ENCODE data around the gene GMDS.

- TF ChIP-seq POLR2AphosphoS5 (IDR thresholded peaks at IDR 0.05; ENCODE audit: low read depth, low read length) (no peak), ATF3 (IDR thresholded peaks at IDR 0.05; ENCODE audit: insufficient read depth, low read depth, low read length) (no peak), NRF1 (IDR thresholded peaks at IDR 0.05; ENCODE audit: low read depth, low read length) (no peak), CTCF (IDR thresholded peaks at IDR 0.05; ENCODE audit: control extremely low read depth in 1 of 3, insufficient read depth in 1 of 3, low read depth in 1 of 3, low read length in 3 of 3) (no peak)
These were observed 2.3 kb upstream of the GMDS start for GRCh38 chr6:2247664-2248063.
